NCI-H2227 treated with DMSO at 0.1 percent for 48 hours (cell line): ENCODE measurements around the gene RAP1A.
A peak's percentile ranks its signal among the peaks of the same experiment; 100 is the strongest.

Experiments used
- DNase-seq: peaks from one replicate; lab custom pipeline; 2025; lab: John Stamatoyannopoulos, UW

The RAP1A gene

DNA sequence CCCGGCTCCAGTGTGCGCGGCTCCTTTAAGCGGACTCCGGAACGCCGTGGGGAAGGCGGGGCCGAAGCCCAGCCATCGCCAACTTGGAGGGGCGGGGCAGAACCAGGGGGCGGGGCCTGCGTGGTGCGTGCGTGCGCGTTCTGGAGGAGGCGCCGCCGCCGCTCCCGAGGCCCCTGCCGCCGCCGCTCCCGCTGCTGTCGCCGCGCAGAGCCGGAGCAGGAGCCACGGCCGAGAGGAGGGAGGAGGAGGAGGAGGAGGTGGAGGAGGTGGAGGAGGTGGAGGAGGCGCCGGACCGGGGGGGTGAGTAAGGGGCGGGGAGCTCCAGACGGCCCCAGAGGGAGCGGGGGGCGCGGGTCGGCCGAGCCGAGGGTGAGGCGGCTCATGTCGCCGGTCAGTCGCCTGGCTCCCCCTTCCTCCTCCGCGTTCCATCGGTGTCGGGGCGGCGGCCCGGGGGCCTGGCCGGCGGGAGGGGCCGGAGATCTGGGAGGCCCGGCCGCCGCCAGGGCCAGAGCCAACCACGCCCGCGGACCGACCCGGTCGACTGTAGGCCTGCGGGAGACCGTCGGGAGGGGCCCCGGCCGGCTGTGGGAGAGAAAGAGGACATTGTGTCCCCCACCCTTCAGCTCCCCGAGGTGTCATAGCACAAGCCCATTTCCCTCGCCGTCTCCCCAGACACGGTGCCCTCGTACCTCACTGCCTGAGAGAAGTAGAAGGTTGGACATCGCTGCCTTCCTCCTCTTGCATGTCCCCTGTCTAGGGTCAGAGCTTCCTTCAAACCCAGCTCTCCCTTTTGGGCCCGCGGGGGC, at the start of gene RAP1A:
Gene RAP1A (plus strand): TSS at position 155 of the 806 bp plus-strand sequence. CDS start 71,572 bp downstream, outside the sequence.
- peak; percentile 92 for DNase-seq

DNA sequence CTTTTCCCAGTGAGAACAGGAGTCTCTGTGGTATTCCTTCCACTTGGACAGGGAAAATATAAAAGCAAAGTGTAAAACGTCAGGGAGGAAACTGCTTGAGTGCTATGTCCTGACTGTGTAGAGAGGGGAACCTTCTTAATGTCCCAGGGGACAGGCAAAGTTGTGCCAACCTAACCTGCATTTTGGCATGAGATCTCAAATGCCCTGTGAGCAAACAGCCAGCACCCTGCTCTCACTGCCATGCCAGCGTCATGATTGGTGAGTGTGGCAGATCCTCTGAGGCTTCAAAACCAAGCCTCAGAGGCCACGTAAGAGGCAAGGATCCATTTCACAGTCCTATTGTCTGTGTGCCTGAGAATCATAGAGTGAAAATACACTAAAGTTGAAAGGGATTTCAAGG, 49.7 kb upstream of the RAP1A start:
- DNase-seq = no peak

DNA sequence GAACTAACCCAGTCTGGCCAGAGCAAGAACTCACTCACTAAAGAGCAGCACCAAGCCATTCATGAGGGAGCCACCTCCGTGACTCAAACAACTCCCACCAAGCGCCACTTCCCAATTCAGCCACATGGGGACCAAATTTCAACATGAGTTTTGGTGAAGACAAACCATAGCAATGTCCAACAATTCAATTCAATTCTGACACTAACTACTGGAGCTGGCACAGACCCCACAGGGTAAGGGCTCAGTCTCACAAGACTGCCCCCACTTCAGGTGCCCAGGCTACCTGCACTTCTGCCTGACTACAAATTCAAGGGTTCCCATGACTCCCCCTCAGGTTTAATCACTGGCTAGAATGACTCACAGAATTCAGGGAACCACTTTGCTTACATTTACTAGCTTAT, 48.8 kb upstream of the RAP1A start:
- DNase-seq = no peak

- no peak for DNase-seq
Observed at GRCh38 chr1:111571239-111571638, 48.4 kb upstream of the RAP1A start.

- peak; percentile 4 for DNase-seq
Observed at GRCh38 chr1:111571987-111572386, 47.6 kb upstream of the RAP1A start.

- DNase-seq = no peak
Observed at GRCh38 chr1:111576547-111576946, 43.0 kb upstream of the RAP1A start.

DNA sequence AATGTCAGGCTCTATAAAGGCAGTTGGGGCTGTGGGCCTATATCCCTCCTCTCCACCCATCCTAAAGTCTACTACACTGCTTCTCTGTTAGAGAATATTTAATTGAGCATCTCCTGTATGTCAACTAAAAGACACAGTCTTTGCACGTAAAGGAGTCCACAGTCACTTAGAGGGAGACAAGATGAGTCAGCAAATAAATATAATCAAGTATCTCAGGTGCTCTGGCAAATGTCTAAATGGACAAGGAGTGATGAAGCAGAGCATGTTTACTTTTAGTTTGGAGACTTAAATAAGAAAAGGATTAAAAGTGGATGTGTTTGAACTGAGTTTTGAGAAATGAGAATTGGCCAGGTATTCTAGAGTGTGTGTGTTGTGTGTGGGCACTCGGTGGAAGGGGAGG, 41.8 kb upstream of the RAP1A start:
- DNase-seq = no peak

DNA sequence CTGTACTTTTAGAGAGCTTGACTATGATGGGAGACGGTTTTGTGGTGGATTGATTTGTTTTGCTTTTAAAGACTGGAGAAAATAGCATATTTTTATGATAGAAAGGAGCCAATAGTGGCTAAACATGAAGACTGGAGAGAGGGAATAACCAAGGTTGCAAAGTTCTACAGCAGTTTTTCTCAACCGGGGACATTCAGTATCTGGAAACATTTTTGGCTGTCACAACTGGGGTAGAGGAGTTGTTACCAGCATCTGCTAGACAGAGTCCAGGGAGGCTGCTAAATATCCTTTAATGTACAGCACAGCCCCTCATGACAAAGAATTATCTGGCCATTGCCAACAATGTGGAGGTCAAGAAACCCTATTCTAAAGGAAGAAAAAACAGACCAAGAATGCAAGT, 38.4 kb upstream of the RAP1A start:
- DNase-seq = no peak

GRCh38 chr1:111582016-111582415, 37.6 kb upstream of the RAP1A start:
- no peak for DNase-seq

DNA sequence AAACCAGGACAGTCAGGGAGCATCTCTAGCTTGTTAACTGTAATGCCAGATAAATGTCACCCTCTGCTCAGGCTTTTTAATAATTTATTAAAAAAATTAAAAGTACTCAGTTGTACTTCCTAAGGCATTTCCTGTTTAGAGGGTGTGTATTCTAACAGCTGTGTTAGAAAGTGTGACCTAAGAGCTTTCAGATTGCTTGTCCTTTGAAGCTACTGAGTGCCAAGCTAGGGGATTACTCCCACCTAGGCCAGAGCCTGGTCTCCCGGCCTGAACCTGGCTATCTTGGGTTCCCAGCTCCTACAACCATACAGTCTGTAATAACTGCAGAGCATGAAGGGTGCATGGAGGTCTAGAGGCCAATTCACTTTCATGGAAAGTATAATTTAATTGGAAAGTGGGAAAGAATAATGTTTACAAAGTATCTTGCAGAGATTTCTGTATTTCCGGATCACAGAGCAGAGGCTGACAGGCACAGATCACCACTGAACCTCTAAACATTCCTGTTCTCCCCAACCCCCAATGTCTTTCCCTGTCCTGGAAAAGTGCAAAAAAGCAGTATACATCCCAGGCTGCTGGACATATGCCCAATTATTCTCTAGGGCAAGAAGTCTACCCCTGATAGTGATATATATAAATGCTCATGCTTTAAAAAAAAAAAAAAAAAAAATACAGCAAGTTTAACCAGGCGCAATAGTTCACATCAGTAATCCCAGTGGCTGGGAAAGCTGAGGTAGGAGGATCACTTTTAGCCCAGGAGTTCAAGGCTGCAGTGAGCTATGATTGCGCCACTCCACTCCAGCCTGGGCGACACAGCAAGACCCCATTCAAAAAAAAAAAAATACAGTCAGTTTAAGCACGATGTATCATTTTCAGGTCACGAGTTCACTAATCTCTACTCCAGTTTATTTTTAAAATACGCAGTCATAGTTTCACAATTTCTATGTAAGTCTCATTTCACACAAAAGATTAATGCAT, 36.7 kb upstream of the RAP1A start:
- DNase-seq = no peak

DNA sequence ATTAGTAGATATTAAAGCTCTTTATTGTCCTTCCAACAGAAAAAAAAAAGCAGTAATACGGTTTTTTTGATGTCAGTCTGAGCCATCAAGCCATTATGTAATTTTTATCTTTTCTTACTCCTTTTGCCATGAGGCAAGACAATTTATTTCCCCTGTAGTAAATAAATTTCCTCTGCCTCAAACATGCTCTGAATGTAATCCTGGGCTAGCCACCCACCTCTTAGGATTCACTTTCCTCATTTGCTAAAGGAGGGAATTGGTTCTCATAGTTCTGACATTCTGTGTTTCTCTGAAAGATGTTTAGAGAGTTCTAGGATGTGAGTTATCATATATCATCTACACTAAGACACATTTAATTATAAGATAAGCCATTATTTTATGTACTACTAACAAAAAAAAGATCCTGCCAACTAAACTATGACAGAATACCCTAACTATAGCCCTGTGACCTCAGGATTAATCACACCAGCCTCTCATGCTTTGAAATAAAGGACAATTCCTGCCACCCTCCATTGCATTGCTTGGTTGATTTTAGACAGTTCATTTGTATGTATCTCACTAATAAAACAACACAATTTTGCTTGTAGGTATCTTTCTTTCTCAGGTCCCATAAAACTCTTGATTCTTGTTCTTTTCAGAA, 34.0 kb upstream of the RAP1A start:
- no peak for DNase-seq

GRCh38 chr1:111586112-111586511, 33.5 kb upstream of the RAP1A start:
- no peak for DNase-seq

DNA sequence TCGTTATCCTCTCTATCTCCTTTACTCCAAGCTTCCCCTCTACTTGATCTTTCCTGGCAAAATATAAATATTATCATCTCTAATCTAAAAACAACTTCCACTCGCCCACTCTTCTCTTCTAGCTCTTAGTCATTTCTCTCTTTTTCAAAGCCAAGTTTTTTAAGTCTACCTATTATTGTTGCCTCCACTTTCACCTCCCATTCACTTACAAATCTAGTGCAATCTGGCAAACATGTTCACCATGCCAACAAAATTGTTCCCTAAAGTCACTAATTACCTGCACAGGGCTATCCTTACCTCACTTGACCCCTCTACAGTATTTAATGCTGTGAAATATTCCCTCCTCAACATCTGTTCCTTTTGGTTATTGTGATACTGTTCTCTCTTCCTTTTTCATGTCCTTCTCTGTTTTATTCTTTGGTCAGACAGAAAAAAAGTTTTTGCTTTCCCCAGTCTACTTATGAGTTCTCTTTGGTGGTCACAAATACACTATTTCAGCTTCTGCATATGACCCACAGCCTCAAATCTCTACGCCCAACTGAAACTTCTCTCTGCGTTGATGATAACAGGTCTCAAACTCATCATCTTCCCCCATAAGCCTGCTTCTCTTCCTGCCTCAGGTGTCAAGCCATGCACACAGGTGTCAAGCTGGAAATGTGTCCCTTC, 31.9 kb upstream of the RAP1A start:
- DNase-seq = no peak

DNA sequence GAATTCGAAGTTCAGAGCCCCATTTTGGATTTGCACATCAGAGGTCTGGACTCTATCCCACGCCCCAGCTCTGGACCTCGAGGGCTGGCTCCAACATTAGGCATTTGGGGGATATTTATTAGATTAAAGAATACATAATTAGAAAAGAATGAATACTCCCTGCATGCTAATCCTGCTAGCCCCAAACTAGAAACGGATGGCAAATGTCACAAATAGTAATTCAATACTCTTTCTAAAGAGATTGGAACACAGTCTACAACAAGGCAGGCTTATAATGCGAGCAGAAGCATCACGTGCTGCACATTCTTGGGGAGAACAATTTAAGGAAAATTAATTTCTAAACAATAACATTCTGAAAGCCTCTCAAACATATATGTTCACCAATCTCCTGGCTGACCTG, 27.7 kb upstream of the RAP1A start:
- no peak for DNase-seq

DNA sequence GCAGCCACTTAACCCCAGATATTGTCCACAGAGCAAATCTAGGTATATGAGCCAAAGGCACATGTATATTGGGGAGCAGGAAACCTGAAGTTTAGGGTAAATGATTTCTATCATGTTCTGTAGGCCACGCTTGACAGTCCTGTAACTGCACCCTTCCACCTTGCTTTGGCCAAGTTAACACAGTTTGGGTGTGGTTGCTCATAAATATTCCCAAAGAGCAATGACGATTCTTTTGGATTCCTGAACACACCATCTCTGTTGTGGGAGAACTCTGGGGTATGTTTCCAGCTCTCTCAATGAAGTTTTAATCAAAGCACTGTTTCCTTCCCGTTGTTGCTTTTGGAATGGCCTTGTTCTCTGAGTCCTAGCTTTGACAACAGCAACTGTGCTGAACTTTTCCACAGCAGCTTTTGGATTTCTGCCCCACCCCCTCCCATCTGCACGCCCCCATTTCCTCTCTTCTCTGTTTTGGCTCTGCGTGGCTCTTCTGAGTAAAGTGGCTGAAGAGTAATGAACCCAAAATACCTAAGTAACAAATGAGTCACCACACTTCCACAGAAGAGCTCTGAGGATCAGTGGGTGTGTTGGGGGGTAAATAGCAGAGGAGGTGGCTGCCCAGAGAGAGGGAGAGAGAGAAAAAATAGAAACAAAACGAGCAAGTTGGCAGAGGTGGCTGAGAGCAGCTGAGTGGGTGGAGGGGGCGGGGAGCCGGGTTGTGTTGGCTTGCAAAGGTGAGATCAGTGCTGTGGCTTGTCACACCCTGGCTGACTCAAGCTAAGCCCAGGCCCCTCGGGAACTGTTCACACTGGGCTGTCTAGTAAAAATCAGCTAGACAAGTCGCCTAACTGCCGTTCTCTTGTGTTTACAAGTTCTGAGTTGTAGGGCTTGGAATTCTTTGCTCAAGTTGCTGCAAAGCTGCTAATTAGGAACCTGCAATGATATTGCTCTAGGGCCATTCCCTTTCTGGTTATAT, 26.9 kb upstream of the RAP1A start:
- DNase-seq = no peak

DNA sequence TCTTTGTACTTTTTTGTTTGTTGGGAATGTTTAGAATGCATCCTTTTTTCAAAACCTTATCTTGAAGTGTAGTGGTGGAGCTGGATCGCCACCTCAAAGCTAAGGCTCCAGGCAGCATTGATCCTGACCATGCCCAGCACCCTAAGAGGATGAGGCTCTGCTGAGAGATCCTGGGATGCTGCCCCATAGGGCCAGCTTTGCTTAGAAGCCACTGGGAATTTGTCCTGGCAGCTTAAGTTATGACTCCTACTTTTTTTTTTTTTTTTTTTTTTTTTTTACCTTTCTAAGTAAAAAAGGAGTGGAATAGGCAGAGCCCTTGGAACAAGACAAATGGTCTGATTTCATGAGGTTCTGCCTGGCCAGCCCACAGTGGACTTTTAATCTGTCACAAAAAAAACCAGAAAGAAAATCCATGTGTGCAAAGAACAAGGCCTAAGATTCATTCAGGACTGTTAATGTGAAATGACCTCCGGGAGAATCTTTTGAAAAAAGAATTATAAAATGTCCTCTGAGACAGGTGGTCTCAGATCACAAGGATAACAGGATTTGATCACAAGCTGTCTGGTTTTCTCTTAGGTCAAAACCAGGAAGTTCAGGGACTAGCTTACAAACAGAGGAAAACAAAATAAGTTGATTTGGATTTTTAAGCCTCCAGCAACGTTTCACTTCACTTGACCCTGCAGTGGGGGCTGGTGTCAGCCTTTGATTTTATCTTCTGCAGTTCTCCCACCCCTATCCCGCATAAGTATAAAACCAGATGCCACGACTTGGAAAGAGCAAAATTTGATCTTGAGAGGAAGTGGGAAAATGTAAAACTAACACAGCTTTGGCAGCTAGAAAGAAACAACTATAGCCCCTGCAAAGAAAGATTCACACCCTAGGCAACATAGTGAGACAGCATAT, 25.9 kb upstream of the RAP1A start:
- no peak for DNase-seq

DNA sequence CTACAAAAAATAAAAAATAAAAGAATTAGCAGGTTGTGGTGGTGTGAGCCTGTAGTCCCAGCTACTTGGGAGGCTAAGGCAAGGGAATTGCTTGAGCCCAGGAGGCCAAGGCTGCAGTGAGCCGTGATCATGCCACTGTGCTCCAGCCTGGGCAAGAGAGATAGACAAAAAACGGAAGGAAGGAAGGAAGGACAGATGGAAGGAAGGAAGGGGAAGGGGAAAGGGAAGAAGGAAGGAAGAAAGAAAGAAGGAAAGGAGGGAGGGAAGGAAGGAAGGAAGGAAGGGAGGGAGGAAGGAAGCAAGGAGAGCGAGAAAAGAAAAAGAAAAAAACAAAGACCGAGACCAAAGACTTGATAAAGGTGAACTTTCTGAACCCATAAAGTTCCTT, 25.3 kb upstream of the RAP1A start:
- DNase-seq = no peak

DNA sequence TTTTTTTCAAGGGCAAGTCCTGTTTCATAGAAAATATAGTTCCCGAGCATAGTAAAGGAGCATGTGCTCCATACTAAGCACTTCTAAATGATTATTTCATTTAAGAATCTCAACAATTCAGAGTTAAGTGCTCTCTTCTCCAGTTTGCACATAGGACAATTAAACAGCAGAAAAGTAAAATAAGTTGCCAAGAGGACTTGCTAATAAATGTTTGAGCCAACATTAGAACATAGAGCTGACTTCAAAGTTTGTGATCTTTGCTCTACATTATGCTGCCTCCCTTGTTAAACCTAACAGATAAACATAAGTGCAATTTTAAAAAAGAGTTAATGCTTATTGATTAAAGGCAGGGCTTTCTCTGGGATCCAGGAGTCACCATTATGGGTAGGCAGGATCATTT, 23.8 kb upstream of the RAP1A start:
- DNase-seq = no peak

GRCh38 chr1:111596499-111596898, 23.1 kb upstream of the RAP1A start:
- DNase-seq = no peak

- DNase-seq = no peak
Observed at GRCh38 chr1:111597426-111597825, 22.2 kb upstream of the RAP1A start.
